Glutamatergic neuron (in vitro differentiated cells): ENCODE measurements around the gene ADCY3. TPM values are rescaled to one million over a fixed set of nuclear protein-coding genes. Genes with fewer than 3 reads are reported as not detected.

Experiments
- DNase-seq: peaks from one replicate; pipeline ENCODE4 v3.0.0; 2022
- H3K27ac Mint-ChIP-seq: one replicate; pipeline ENCODE4 v1.8.0; 2020; ENCODE audit warnings: mild to moderate bottlenecking, mixed read lengths, inconsistent platforms; ENCODE audit not compliant: unreplicated experiment
- H3K27me3 Mint-ChIP-seq: one replicate; pipeline ENCODE4 v1.8.0; 2020; ENCODE audit warnings: mild to moderate bottlenecking, moderate library complexity, mixed read lengths, inconsistent platforms; ENCODE audit not compliant: unreplicated experiment
- H3K36me3 Mint-ChIP-seq: one replicate; pipeline ENCODE4 v1.8.0; 2020; ENCODE audit warnings: mild to moderate bottlenecking, mixed read lengths, inconsistent platforms; ENCODE audit not compliant: unreplicated experiment
- H3K4me1 Mint-ChIP-seq: one replicate; pipeline ENCODE4 v1.8.0; 2020; ENCODE audit warnings: mild to moderate bottlenecking, low read depth, mixed read lengths, inconsistent platforms; ENCODE audit not compliant: unreplicated experiment
- H3K4me3 Mint-ChIP-seq: one replicate; pipeline ENCODE4 v1.8.0; 2020; ENCODE audit warnings: mild to moderate bottlenecking, mixed read lengths, inconsistent platforms; ENCODE audit not compliant: unreplicated experiment
- H3K9me3 Mint-ChIP-seq: one replicate; pipeline ENCODE4 v1.8.0; 2020; ENCODE audit warnings: mild to moderate bottlenecking, moderate library complexity, mixed read lengths, inconsistent platforms; ENCODE audit not compliant: unreplicated experiment
- CTCF ChIP-seq: fragments of 200-600 bp; sonication (generic); IDR thresholded peaks from one replicate; pipeline ENCODE4 v1.5.0; 2021; ENCODE audit not compliant: partially characterized antibody, unreplicated experiment
- total RNA-seq: library from RNA; stranded (reverse); fragmentation: NEBNext Ultra II Directional; extraction: Animal tissue kit (Norgen Biotek cat#: 25700); gene quantifications from one replicate; pipeline ENCODE4 v1.2.1, GENCODE V29; 2021; ENCODE audit not compliant: unreplicated experiment

The ADCY3 gene
- total RNA-seq, 1 donor from 2014 or later: 76.2 TPM

DNA sequence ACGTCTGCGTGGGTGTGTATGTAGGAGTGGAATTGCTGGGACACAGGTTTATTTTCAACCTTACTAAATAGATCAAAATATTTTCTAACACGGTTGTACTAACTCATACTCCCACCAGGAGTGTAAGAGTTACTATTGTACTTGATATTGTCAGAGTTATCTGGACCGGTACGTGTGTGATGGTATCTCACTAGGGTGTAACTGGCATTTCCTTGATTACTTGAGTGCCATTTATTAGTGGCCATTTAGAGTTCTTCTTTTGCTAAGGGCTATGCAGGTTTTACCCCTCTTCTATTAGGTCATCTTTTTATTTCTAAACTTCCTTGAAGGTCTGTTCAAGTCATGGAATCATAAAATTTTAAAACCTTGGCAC lies 93.3 kb downstream of the ADCY3 start:
- Mint-ChIP-seq H3K4me1 (peaks cover 18% of the 10 kb centered on the region), H3K27ac (no peak overlapping the region), H3K36me3 (peaks cover 7% of the 10 kb centered on the region), H3K9me3 (peaks cover 3% of the 10 kb centered on the region), H3K27me3 (peaks cover 9% of the 10 kb centered on the region), H3K4me3 (no peak overlapping the region)
- no peak for DNase-seq
- no peak for TF ChIP-seq CTCF

DNA sequence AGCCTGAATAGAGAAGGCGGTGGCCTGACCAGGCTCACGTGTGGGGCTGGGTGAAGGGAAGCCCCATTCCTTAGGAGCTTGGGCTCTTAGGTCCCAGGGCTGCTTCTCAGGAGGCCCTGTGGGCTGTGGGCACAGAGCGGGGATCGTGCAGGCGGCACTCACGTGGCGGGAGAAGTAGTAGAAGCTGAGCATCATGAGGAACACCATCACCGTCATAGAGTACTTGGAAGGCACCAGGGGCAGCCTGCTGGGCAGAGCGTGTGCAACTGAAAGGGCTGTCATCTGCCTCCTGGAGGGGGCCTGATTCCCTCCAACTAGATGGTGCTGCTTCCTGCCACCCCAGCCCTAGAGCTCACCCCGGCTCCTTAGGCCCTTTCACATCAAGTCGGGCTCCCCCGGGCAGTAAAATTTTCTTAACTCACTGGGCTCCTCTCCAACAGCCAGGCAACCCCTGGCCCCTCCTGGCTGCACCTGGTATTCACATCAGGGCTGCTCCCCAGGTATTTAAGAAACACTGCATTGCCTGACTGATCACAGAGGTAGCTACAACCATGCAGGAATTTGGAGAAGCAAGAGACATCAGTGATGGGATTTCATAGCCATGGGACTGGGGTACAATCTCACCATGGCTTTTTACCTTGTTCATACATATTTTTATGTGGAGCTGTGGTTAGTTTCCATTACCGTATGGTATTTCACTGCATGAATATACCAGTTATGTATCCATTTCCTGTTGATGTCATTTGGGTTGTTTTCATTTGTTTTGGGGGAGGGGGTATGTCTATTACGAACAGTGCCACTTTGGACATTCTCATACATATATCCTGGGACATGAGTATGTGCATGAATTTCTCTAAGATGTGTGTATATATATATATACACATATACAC lies 93.9 kb downstream of the ADCY3 start:
- Mint-ChIP-seq H3K4me3 (no peak overlapping the region), H3K27ac (peak overlapping the region; percentile 28), H3K4me1 (peaks cover 18% of the 10 kb centered on the region), H3K27me3 (peaks cover 9% of the 10 kb centered on the region), H3K36me3 (peaks cover 7% of the 10 kb centered on the region), H3K9me3 (no peaks in the 10 kb centered on the region)
- no peak for DNase-seq
- no peak for TF ChIP-seq CTCF

DNA sequence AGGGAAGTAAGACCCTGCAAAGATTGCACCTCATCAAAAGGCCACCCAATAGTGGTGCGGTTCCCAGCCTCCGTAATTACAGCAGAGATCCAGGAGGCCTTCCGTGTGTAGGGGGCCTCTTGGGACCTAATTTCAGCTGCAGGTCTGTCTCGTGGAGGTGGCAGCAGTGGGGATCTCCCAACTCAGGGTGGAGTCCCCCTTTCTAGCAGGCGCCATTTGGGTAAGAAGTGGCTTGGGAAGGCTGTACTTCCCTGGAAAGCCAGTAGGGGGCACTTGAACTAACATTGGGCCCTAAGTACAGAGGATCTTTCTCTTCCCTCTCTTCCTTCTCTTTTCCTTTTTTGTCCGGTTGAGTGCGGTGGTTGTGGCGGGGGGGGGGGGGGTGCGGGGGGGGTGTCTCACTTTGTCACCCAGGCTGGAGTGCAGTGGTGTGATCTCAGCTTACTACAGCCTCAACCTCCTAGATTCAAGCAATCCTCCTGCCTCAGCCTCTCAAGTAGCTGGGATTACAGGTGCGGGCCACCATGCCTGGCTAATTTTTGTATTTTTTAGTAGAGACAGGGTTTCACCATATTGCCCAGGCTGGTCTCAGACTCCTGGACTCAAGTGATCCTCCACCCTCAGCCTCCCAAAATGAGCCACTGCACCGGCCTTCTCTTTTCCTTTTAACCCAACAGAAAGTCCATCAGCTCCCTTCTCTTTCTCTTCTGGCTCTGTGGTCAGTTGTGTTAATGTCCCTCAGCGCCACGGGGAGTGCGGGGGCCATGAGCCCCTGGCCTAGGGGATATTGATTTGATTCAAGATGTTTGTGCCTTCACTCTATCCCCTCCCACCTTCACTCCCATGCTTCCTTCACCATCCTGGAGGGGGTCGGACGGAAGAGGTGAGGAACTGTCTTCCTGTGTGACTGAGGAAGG lies 94.8 kb downstream of the ADCY3 start:
- H3K9me3 Mint-ChIP-seq: peaks cover 3% of the 10 kb centered on the region
- H3K27ac Mint-ChIP-seq: peak overlapping the region; percentile 28
- peaks cover 22% of the 10 kb centered on the region for H3K4me1 Mint-ChIP-seq
- no peak for DNase-seq
- H3K36me3 Mint-ChIP-seq: peaks cover 7% of the 10 kb centered on the region
- H3K4me3 Mint-ChIP-seq: no peak overlapping the region
- peak; percentile 71 for TF ChIP-seq CTCF
- H3K27me3 Mint-ChIP-seq: peaks cover 9% of the 10 kb centered on the region

GRCh38 chr2:24824071-24824588 lies 95.9 kb downstream of the ADCY3 start:
- DNase-seq: no peak
- Mint-ChIP-seq H3K36me3 (peaks cover 7% of the 10 kb centered on the region), H3K9me3 (peaks cover 3% of the 10 kb centered on the region), H3K27ac (peak overlapping the region; percentile 33), H3K27me3 (peaks cover 9% of the 10 kb centered on the region), H3K4me3 (no peak overlapping the region), H3K4me1 (peaks cover 22% of the 10 kb centered on the region)
- TF ChIP-seq CTCF: no peak
